H1 (cell line): ENCODE measurements around the gene SMARCA4. TPM values are rescaled to one million over a fixed set of nuclear protein-coding genes. Genes with fewer than 3 reads are reported as not detected.

ENCODE experiments used
- CTCF ChIP-seq, 3 experiments: IDR thresholded peaks; 1 replicate in 2 of 3; 2 replicates in 1 of 3; pipeline versions ENCODE4 v1.5.1 to v1.6.1; 2011; ENCODE audit warnings: low read length in 3 of 3, mild to moderate bottlenecking in 3 of 3, inconsistent platforms in 2 of 3, low read depth in 1 of 3, moderate library complexity in 1 of 3; ENCODE audit not compliant: insufficient read depth in 1 of 3; ENCODE audit errors: control extremely low read depth in 1 of 3
- polyA plus RNA-seq, 7 experiments: library from polyadenylated mRNA; depleted of rRNA in 3 of 7; stranded (reverse) in 5 of 7; unstranded in 2 of 7; fragments of >200 nt in 5 of 7; fragments of 200-250 nt in 2 of 7; gene quantifications; 1 replicate in 5 of 7; 2 replicates in 1 of 7; 4 replicates in 1 of 7; pipeline versions ENCODE4 v1.2.1 to v1.2.3, GENCODE V29; 2011 to 2013; ENCODE audit warnings: missing spikeins in 2 of 7, mixed read lengths in 2 of 7
- total RNA-seq: library from RNA; stranded (reverse); fragmentation: NEBNext Ultra II Directional; extraction: Animal tissue kit (Norgen Biotek cat#: 25700); gene quantifications from 2 replicates; pipeline ENCODE4 v1.2.1, GENCODE V29; 2021

Gene SMARCA4
- total and polyA plus RNA-seq, 2 of the 8 experiments (the other 6 are each of a cell fraction or from before 2014, with no cell fraction given) = 86.4 to 263 TPM

GRCh38 chr19:10921199-10921909, 39.5 kb upstream of the SMARCA4 start (continued):
- no peak for TF ChIP-seq CTCF (IDR thresholded peaks at IDR 0.05; ENCODE audit: control extremely low read depth in 1 of 3, insufficient read depth in 1 of 3, low read depth in 1 of 3, low read length in 3 of 3)
